Smooth muscle cell (in vitro differentiated cells): Measurements from ENCODE around the gene SELENON. TPM values are rescaled to one million over a fixed set of nuclear protein-coding genes. Genes with fewer than 3 reads are reported as not detected.

Experiments used
- DNase-seq: peaks from one replicate; lab custom pipeline; 2025; ENCODE audit not compliant: unreplicated experiment; lab: John Stamatoyannopoulos, UW
- H2AFZ ChIP-seq: fragments of 200-600 bp; sonication (generic); 2 replicates; pipeline ENCODE4 v1.6.0; 2016; ENCODE audit warnings: antibody characterized with exemption, low read depth, mild to moderate bottlenecking
- H3F3A ChIP-seq: fragments of 200-600 bp; sonication (generic); 2 replicates; pipeline ENCODE4 v1.6.0; 2017; ENCODE audit warnings: antibody characterized with exemption, low read depth
- H3K27ac ChIP-seq: fragments of 200-600 bp; sonication (generic); 2 replicates; pipeline ENCODE4 v1.5.1; 2016; ENCODE audit warnings: low read depth, mild to moderate bottlenecking
- H3K27me3 ChIP-seq: fragments of 200-600 bp; sonication (generic); 2 replicates; pipeline ENCODE4 v1.6.1; 2016; ENCODE audit warnings: low read depth, mild to moderate bottlenecking
- H3K36me3 ChIP-seq: fragments of 200-600 bp; sonication (generic); 2 replicates; pipeline ENCODE4 v1.5.1; 2016; ENCODE audit warnings: low read depth
- H3K4me1 ChIP-seq: fragments of 200-600 bp; sonication (generic); 2 replicates; pipeline ENCODE4 v1.5.1; 2016; ENCODE audit warnings: low read depth
- H3K4me2 ChIP-seq: fragments of 200-600 bp; sonication (generic); 2 replicates; pipeline ENCODE4 v1.6.0; 2016; ENCODE audit warnings: mild to moderate bottlenecking
- H3K4me3 ChIP-seq: fragments of 200-600 bp; sonication (generic); 2 replicates; pipeline ENCODE4 v1.5.1; 2016; ENCODE audit warnings: mild to moderate bottlenecking
- H3K79me2 ChIP-seq: fragments of 200-600 bp; sonication (generic); 2 replicates; pipeline ENCODE4 v1.6.0; 2016; ENCODE audit warnings: low read depth, mild to moderate bottlenecking
- H3K9ac ChIP-seq: fragments of 200-600 bp; sonication (generic); 2 replicates; pipeline ENCODE4 v1.6.0; 2016; ENCODE audit warnings: low read depth
- H3K9me3 ChIP-seq: fragments of 200-600 bp; sonication (generic); replicated peaks from 2 replicates; pipeline ENCODE4 v1.5.1; 2016; ENCODE audit warnings: low read depth
- H4K20me1 ChIP-seq: fragments of 200-600 bp; sonication (generic); 2 replicates; pipeline ENCODE4 v1.6.0; 2016; ENCODE audit warnings: low read depth
- CTCF ChIP-seq: fragments of 200-600 bp; sonication (generic); IDR thresholded peaks from 2 replicates; pipeline ENCODE4 v1.5.1; 2017; ENCODE audit warnings: borderline replicate concordance, mild to moderate bottlenecking, antibody characterized with exemption; ENCODE audit not compliant: insufficient read depth, poor library complexity, severe bottlenecking
- WGBS: methylation state at CpG from one replicate; pipeline ENCODE4 v1.1.7; 2016; ENCODE audit warnings: low lambda C conversion rate; 5-methylcytosine and 5-hydroxymethylcytosine counted together
- polyA plus RNA-seq: library from polyadenylated mRNA; unstranded; fragments of >200 nt; fragmentation: Nextera tagmentation; extraction: Ambion mirVana; gene quantifications from 2 replicates; pipeline ENCODE4 v1.2.1, GENCODE V29; 2016
- total RNA-seq: library from RNA; depleted of rRNA; stranded (reverse); fragments of >200 nt; gene quantifications from 2 replicates; pipeline ENCODE4 v1.2.3, GENCODE V29; 2014

The SELENON gene
- total and polyA plus RNA-seq, 2 experiments from 2014 or later = 32.6 to 62.9 TPM

- TF ChIP-seq CTCF = no peak
- DNase-seq = no peak
- no peaks in the 10 kb centered on the region for H3K27me3 ChIP-seq
- H3K4me2 ChIP-seq = no peak overlapping the region
- 73% methylated on average over 8 of the region's 8 CpGs for WGBS
- H3K27ac ChIP-seq = no peak overlapping the region
- no peaks in the 10 kb centered on the region for H3K36me3 ChIP-seq
- peaks cover 9% of the 10 kb centered on the region for H3K4me1 ChIP-seq
- no peak overlapping the region for H3K4me3 ChIP-seq
- H3K79me2 ChIP-seq = no peaks in the 10 kb centered on the region
- H3K9me3 ChIP-seq = no peaks in the 10 kb centered on the region
- H2AFZ ChIP-seq = no peak overlapping the region
- H3F3A ChIP-seq = no peaks in the 10 kb centered on the region
- H3K9ac ChIP-seq = no peak overlapping the region
- no peaks in the 10 kb centered on the region for H4K20me1 ChIP-seq
Measured at GRCh38 chr1:25765136-25765922, 34.7 kb upstream of the SELENON start.

- no peak overlapping the region for H2AFZ ChIP-seq
- 79% methylated on average over 13 of the region's 13 CpGs for WGBS
Measured at GRCh38 chr1:25765923-25766589, 33.9 kb upstream of the SELENON start.

GRCh38 chr1:25766721-25767436 is 33.1 kb upstream of the SELENON start:
- Histone ChIP-seq H3K9ac (no peak overlapping the region), H3K9me3 (no peaks in the 10 kb centered on the region), H3K4me2 (no peak overlapping the region), H3K79me2 (no peaks in the 10 kb centered on the region), H3F3A (peaks cover 5% of the 10 kb centered on the region), H2AFZ (no peak overlapping the region), H4K20me1 (no peaks in the 10 kb centered on the region), H3K36me3 (no peaks in the 10 kb centered on the region), H3K4me1 (peaks cover 25% of the 10 kb centered on the region), H3K27ac (no peak overlapping the region), H3K4me3 (no peak overlapping the region), H3K27me3 (no peaks in the 10 kb centered on the region)
- TF ChIP-seq CTCF = no peak
- DNase-seq = no peak
- 95% methylated on average over 9 of the region's 13 CpGs for WGBS

More at GRCh38 chr1:25765923-25766589, 33.9 kb upstream of the SELENON start:
- Histone ChIP-seq H3K36me3 (no peaks in the 10 kb centered on the region), H3K27me3 (no peaks in the 10 kb centered on the region), H3K79me2 (no peaks in the 10 kb centered on the region), H3K9ac (no peak overlapping the region), H3K9me3 (no peaks in the 10 kb centered on the region), H3K4me3 (no peak overlapping the region), H3K4me1 (peaks cover 16% of the 10 kb centered on the region), H4K20me1 (no peaks in the 10 kb centered on the region), H3F3A (peaks cover 5% of the 10 kb centered on the region), H3K4me2 (no peak overlapping the region), H3K27ac (no peak overlapping the region)
- no peak for TF ChIP-seq CTCF
- no peak for DNase-seq
